Astrocyte of the spinal cord (primary cell): ENCODE measurements around the gene EXO5.

ENCODE experiments used
- DNase-seq: peaks from one replicate; pipeline ENCODE4 v3.0.0; 2011; ENCODE audit warnings: low read depth, low spot score
- H3K4me3 ChIP-seq: 2 replicates; pipeline ENCODE4 v1.5.1; 2011; ENCODE audit warnings: low read depth, mild to moderate bottlenecking, low read length, moderate library complexity
- in situ Hi-C: cut with HindIII; loops from 2 replicates; pipeline ENCODE4 v1.10.0; 2017; ENCODE audit warnings: low sequenced_read_pairs
- TF ChIP-seq, protein P1 (sequence below): IDR thresholded peaks from 2 replicates; pipeline ENCODE4 v1.5.1; 2012; ENCODE audit warnings: low read depth, mild to moderate bottlenecking, low read length, inconsistent platforms

The EXO5 gene

GRCh38 chr1:40564506-40564905 lies 55.9 kb downstream of the EXO5 start:
- TF ChIP-seq, protein P1, sequence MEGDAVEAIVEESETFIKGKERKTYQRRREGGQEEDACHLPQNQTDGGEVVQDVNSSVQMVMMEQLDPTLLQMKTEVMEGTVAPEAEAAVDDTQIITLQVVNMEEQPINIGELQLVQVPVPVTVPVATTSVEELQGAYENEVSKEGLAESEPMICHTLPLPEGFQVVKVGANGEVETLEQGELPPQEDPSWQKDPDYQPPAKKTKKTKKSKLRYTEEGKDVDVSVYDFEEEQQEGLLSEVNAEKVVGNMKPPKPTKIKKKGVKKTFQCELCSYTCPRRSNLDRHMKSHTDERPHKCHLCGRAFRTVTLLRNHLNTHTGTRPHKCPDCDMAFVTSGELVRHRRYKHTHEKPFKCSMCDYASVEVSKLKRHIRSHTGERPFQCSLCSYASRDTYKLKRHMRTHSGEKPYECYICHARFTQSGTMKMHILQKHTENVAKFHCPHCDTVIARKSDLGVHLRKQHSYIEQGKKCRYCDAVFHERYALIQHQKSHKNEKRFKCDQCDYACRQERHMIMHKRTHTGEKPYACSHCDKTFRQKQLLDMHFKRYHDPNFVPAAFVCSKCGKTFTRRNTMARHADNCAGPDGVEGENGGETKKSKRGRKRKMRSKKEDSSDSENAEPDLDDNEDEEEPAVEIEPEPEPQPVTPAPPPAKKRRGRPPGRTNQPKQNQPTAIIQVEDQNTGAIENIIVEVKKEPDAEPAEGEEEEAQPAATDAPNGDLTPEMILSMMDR = no peak
- DNase-seq = no peak
- H3K4me3 ChIP-seq = no peak overlapping the region
- in situ Hi-C loops = no loop called here

DNA sequence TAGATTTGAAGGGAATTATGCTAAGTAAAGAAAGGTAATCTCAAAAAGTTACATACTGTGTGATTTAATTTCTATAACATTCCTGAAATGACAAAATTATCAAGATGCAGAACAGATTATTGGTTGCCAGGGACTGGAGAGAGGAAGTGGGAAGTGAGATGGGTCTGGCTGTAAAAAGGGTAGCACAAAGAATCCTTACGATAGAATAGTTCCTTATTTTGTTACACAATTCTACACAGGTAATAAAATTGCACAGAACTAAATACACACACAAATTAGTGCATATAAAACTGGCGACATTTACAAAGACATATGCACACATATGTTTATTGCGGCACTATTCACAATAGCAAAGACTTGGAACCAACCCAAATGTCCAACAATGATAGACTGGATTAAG lies 56.3 kb downstream of the EXO5 start:
- in situ Hi-C loops = no loop called here
- DNase-seq = no peak
- no peak overlapping the region for H3K4me3 ChIP-seq
- TF ChIP-seq, protein P1 = no peak
